NCI-H1694 treated with DMSO at 0.1 percent for 48 hours (cell line): ENCODE measurements around the gene CHRNA10.

Source experiments
- DNase-seq: peaks from one replicate; lab custom pipeline; 2025; lab: John Stamatoyannopoulos, UW

Gene CHRNA10

GRCh38 chr11:3632070-3632660 lies 39.0 kb downstream of the CHRNA10 start:
- DNase-seq, result no peak

- no peak for DNase-seq
These were observed 39.9 kb downstream of the CHRNA10 start for GRCh38 chr11:3631331-3631730.

- no peak for DNase-seq
These were observed 43.9 kb downstream of the CHRNA10 start for GRCh38 chr11:3627291-3627690.

- DNase-seq, result no peak
These were observed 44.8 kb downstream of the CHRNA10 start for GRCh38 chr11:3626250-3626960.

- no peak for DNase-seq
These were observed 47.3 kb downstream of the CHRNA10 start for GRCh38 chr11:3623767-3624458.

- no peak for DNase-seq
These were observed 48.1 kb downstream of the CHRNA10 start for GRCh38 chr11:3623121-3623520.

GRCh38 chr11:3622521-3622920 lies 48.7 kb downstream of the CHRNA10 start:
- no peak for DNase-seq

- no peak for DNase-seq
These were observed 53.2 kb downstream of the CHRNA10 start for GRCh38 chr11:3617990-3618389.

- no peak for DNase-seq
These were observed 54.3 kb downstream of the CHRNA10 start for GRCh38 chr11:3616721-3617460.

GRCh38 chr11:3615998-3616397 lies 55.2 kb downstream of the CHRNA10 start:
- peak; percentile 40 for DNase-seq
